Stimulated activated CD8-positive, alpha-beta memory T cell treated with anti-CD3 and anti-CD28 coated beads, Interleukin-15, amount 100 ng/mL, for 4 hours (primary cell): ENCODE measurements around the gene PTPRB.

Experiments
- DNase-seq, 2 donors: peaks; one replicate each; pipeline ENCODE4 v3.0.0-alpha.2; 2020; ENCODE audit warnings: low read depth in 2 of 2

PTPRB gene

GRCh38 chr12:70643939-70644338 is 6.7 kb upstream of the PTPRB start:
- no peak for DNase-seq

GRCh38 chr12:70641691-70642090 is 4.5 kb upstream of the PTPRB start:
- DNase-seq: no peak

GRCh38 chr12:70640901-70641300 is 3.7 kb upstream of the PTPRB start:
- no peak for DNase-seq

GRCh38 chr12:70639535-70639934 is 2.3 kb upstream of the PTPRB start:
- DNase-seq: no peak

- DNase-seq: no peak
These were observed 1.6 kb upstream of the PTPRB start for GRCh38 chr12:70638639-70639360.

- no peak for DNase-seq
These were observed 1.5 kb downstream of the PTPRB start for GRCh38 chr12:70635755-70636154.

- DNase-seq: no peak
These were observed 8.3 kb downstream of the PTPRB start for GRCh38 chr12:70628701-70629480.

- no peak for DNase-seq
These were observed 9.6 kb downstream of the PTPRB start for GRCh38 chr12:70627677-70628076.

GRCh38 chr12:70626180-70626579 is 11.0 kb downstream of the PTPRB start:
- no peak for DNase-seq

- DNase-seq: no peak
These were observed 17.6 kb downstream of the PTPRB start for GRCh38 chr12:70619471-70620152.

GRCh38 chr12:70618371-70618770 is 18.9 kb downstream of the PTPRB start:
- DNase-seq: no peak

- no peak for DNase-seq
These were observed 19.8 kb downstream of the PTPRB start for GRCh38 chr12:70617450-70617849.

- DNase-seq: no peak
These were observed 21.9 kb downstream of the PTPRB start for GRCh38 chr12:70615174-70615866.

GRCh38 chr12:70609739-70610491 is 27.3 kb downstream of the PTPRB start:
- DNase-seq: no peak

- DNase-seq: no peak
These were observed 28.0 kb downstream of the PTPRB start for GRCh38 chr12:70609203-70609602.

- DNase-seq: no peak
These were observed 29.0 kb downstream of the PTPRB start for GRCh38 chr12:70608184-70608583.

GRCh38 chr12:70607107-70607506 is 30.1 kb downstream of the PTPRB start:
- DNase-seq: no peak

GRCh38 chr12:70605976-70606375 is 31.3 kb downstream of the PTPRB start:
- no peak for DNase-seq

- no peak for DNase-seq
These were observed 32.6 kb downstream of the PTPRB start for GRCh38 chr12:70604662-70605061.

GRCh38 chr12:70603044-70603443 is 34.2 kb downstream of the PTPRB start:
- no peak for DNase-seq

GRCh38 chr12:70598467-70599193 is 38.6 kb downstream of the PTPRB start:
- no peak for DNase-seq
